Astrocyte of the cerebellum (primary cell): ENCODE data around the gene MANEA.

ENCODE experiments used
- DNase-seq: peaks from one replicate; pipeline ENCODE4 v3.0.0-alpha.2; 2011; ENCODE audit warnings: low read depth
- H3K4me3 ChIP-seq: 2 replicates; pipeline ENCODE4 v1.5.1; 2011; ENCODE audit warnings: mild to moderate bottlenecking, low read depth, low read length, moderate library complexity
- CTCF ChIP-seq: IDR thresholded peaks from 2 replicates; pipeline ENCODE4 v1.5.1; 2012; ENCODE audit warnings: low read length, low read depth, moderate library complexity, mild to moderate bottlenecking; ENCODE audit errors: missing control alignments
- in situ Hi-C: cut with HindIII; loops from 2 replicates; pipeline ENCODE4 v1.10.0; 2017; ENCODE audit warnings: low sequenced_read_pairs

Gene MANEA

GRCh38 chr6:95577304-95578105, at the start of gene MANEA:
MANEA (plus strand) TSS chr6:95577535; CDS start chr6:95586440, 8,905 bp downstream.
- peak; percentile 57 for DNase-seq

GRCh38 chr6:95529762-95530161, 47.6 kb upstream of the MANEA start:
- TF ChIP-seq CTCF, result no peak
- H3K4me3 ChIP-seq, result no peak overlapping the region
- no peak for DNase-seq
- in situ Hi-C loops, result no loop called here

More at GRCh38 chr6:95577304-95578105, at the start of gene MANEA:
- in situ Hi-C loops, result no loop called here
- peak within 1 kb of the TSS; percentile 53 for H3K4me3 ChIP-seq
- no peak for TF ChIP-seq CTCF

GRCh38 chr6:95530176-95530819, 47.0 kb upstream of the MANEA start:
- no peak for DNase-seq
- H3K4me3 ChIP-seq, result no peak overlapping the region
- in situ Hi-C loops, result no loop called here
- TF ChIP-seq CTCF, result no peak

- no peak overlapping the region for H3K4me3 ChIP-seq
- in situ Hi-C loops, result no loop called here
- DNase-seq, result no peak
- no peak for TF ChIP-seq CTCF
Measured at GRCh38 chr6:95543798-95544197, 33.5 kb upstream of the MANEA start.

- DNase-seq, result no peak
- in situ Hi-C loops, result no loop called here
- no peak for TF ChIP-seq CTCF
- H3K4me3 ChIP-seq, result no peak overlapping the region
Measured at GRCh38 chr6:95544517-95545225, 32.7 kb upstream of the MANEA start.

- in situ Hi-C loops, result no loop called here
- DNase-seq, result no peak
- no peak for TF ChIP-seq CTCF
- H3K4me3 ChIP-seq, result no peak overlapping the region
Measured at GRCh38 chr6:95545226-95545625, 32.1 kb upstream of the MANEA start.
